ENCODE measurements around the gene ZNF420. TPM values are rescaled to one million over a fixed set of nuclear protein-coding genes. Genes with fewer than 3 reads are reported as not detected.

Gene ZNF420
- 2.6 to 5.0 TPM (median 3.3 TPM) in 3 replicates for polyA plus RNA-seq
- 2.0 TPM for polyA plus RNA-seq (2011; ENCODE audit: low read depth)
- polyA plus RNA-seq (2011; cell fraction: cytosol; rRNA removed): 1.9 and 4.6 TPM in 2 replicates
- polyA plus RNA-seq (2011; cell fraction: nucleus; rRNA removed): 4.8 and 5.9 TPM in 2 replicates
- polyA plus RNA-seq (2012; ENCODE audit: low replicate concordance): 3.1 and 5.0 TPM in 2 replicates
- polyA minus RNA-seq: 0.92 to 6.4 TPM (median 3.9 TPM) in 3 replicates
- 7.3 TPM for polyA minus RNA-seq (2011; cell fraction: cytosol; rRNA and poly(A)+ RNA removed)
- 3.9 and 4.3 TPM in 2 replicates for polyA minus RNA-seq (2011; cell fraction: nucleus; rRNA and poly(A)+ RNA removed)

DNA sequence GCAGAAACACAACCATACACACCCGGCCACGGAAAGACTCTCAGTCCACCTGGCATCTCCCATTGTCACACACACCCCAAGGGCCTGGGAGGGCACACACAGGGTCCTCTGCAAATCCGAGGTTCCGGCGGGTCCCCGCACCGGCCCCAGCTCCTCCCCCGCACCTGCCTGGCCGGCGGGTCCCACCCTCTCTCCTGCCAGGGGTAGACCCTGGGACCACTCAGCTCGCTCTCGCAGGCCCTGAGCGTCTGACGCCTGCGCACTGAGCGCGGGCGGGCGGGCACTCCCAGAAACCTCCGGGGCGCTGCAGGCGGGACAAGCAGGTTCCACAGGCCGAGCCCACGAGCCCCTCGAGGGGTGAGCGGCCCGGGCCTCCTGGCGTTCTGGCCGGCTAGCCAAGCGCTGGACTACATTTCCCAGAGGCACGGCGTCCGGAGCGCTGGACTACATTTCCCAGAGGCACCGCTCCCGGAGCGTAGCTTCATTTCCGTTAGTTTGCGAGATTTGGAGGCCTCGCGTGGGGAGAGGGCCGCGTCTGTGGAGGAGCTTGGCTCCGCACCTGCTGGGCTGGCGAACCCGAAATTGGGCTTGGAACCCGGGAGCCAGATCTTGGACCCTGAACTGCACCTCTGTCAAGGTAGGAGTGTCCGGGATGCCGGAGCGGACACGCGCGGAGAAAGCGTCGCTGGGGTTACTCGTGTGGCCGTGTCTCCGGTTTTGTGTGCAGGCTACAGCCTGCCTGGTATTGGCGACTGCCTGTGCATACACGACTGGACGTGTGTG is at the start of gene ZNF420:
Gene ZNF420, plus strand, starts transcription at position 500 of the 783 bp plus-strand sequence. CDS start 10,686 bp downstream, outside the sequence.
- H3K4me2 ChIP-seq (ENCODE audit: control insufficient read depth, extremely low read depth, insufficient read depth, low read depth, low read length): peak within 1 kb of the TSS; percentile 92
- dilution Hi-C loops (cut with MboI; ENCODE audit: extremely low pct_ligation_motif_present, low sequenced_read_pairs): no loop called here
- FAIRE-seq: peak; percentile 64

GRCh38 chr19:37045140-37045539 is 33.1 kb upstream of the ZNF420 start:
- Histone ChIP-seq H3K9me1 (ENCODE audit: control insufficient read depth, extremely low read depth, insufficient read depth, low read length) (no peaks in the 10 kb centered on the region), H3K4me2 (ENCODE audit: control insufficient read depth, extremely low read depth, insufficient read depth, low read depth, low read length) (no peak overlapping the region), H3K36me3 (ENCODE audit: control insufficient read depth in 2 of 2, extremely low read depth in 1 of 2, insufficient read depth in 2 of 2, low read length in 2 of 2) (no peaks in the 10 kb centered on the region), H3K27me3 (ENCODE audit: control insufficient read depth, extremely low read depth, insufficient read depth, low read length) (no peaks in the 10 kb centered on the region), H3K4me3 (ENCODE audit: control insufficient read depth in 2 of 3, extremely low read depth in 1 of 3, insufficient read depth in 2 of 3, low read depth in 1 of 3, low read length in 3 of 3) (no peak overlapping the region), H3K4me1 (ENCODE audit: control insufficient read depth, extremely low read depth, insufficient read depth, low read length) (no peaks in the 10 kb centered on the region), H4K20me1 (ENCODE audit: control insufficient read depth, extremely low read depth, insufficient read depth, low read length) (no peaks in the 10 kb centered on the region), H3K9ac (ENCODE audit: control insufficient read depth, extremely low read depth, insufficient read depth, low read length) (no peak overlapping the region), H3K27ac (ENCODE audit: control insufficient read depth, insufficient read depth, low read length) (no peak overlapping the region), H2AFZ (ENCODE audit: control insufficient read depth, low read length) (no peak overlapping the region), H3K9me3 (ENCODE audit: control insufficient read depth, low read depth, low read length) (peaks cover 2% of the 10 kb centered on the region), H3K79me2 (ENCODE audit: control insufficient read depth, insufficient read depth, low read length) (no peaks in the 10 kb centered on the region)
- FAIRE-seq (no peak), DNase-seq (ENCODE audit: low read depth, low spot score) (no peak)
- TF ChIP-seq, protein P1, sequence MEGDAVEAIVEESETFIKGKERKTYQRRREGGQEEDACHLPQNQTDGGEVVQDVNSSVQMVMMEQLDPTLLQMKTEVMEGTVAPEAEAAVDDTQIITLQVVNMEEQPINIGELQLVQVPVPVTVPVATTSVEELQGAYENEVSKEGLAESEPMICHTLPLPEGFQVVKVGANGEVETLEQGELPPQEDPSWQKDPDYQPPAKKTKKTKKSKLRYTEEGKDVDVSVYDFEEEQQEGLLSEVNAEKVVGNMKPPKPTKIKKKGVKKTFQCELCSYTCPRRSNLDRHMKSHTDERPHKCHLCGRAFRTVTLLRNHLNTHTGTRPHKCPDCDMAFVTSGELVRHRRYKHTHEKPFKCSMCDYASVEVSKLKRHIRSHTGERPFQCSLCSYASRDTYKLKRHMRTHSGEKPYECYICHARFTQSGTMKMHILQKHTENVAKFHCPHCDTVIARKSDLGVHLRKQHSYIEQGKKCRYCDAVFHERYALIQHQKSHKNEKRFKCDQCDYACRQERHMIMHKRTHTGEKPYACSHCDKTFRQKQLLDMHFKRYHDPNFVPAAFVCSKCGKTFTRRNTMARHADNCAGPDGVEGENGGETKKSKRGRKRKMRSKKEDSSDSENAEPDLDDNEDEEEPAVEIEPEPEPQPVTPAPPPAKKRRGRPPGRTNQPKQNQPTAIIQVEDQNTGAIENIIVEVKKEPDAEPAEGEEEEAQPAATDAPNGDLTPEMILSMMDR (optimal IDR thresholded peaks at IDR 0.05 in 1 of 3, IDR thresholded peaks at IDR 0.05 in 1 of 3, conservative IDR thresholded peaks at IDR 0.05 in 1 of 3; ENCODE audit: extremely low read depth in 1 of 3, insufficient read depth in 2 of 3, low read length in 3 of 3): no peak
- no peak for TF ChIP-seq EZH2 (IDR thresholded peaks at IDR 0.05; ENCODE audit: low read length)
- dilution Hi-C loops (cut with MboI; ENCODE audit: extremely low pct_ligation_motif_present, low sequenced_read_pairs): no loop called here

More for the DNA sequence above, at the start of gene ZNF420:
- peak within 1 kb of the TSS; percentile 59 for H3K27ac ChIP-seq (ENCODE audit: control insufficient read depth, insufficient read depth, low read length)
- TF ChIP-seq EZH2 (IDR thresholded peaks at IDR 0.05; ENCODE audit: low read length): no peak
- H3K79me2 ChIP-seq (ENCODE audit: control insufficient read depth, insufficient read depth, low read length): peaks cover 19% of the 10 kb centered on the region
- H2AFZ ChIP-seq (ENCODE audit: control insufficient read depth, low read length): peak within 1 kb of the TSS; percentile 93
- H3K4me3 ChIP-seq (ENCODE audit: control insufficient read depth in 2 of 3, extremely low read depth in 1 of 3, insufficient read depth in 2 of 3, low read depth in 1 of 3, low read length in 3 of 3): peak within 1 kb of the TSS; percentile 73 to 91 (median 82)
- no peaks in the 10 kb centered on the region for H4K20me1 ChIP-seq (ENCODE audit: control insufficient read depth, extremely low read depth, insufficient read depth, low read length)
- H3K9me3 ChIP-seq (ENCODE audit: control insufficient read depth, low read depth, low read length): no peaks in the 10 kb centered on the region
- no peaks in the 10 kb centered on the region for H3K27me3 ChIP-seq (ENCODE audit: control insufficient read depth, extremely low read depth, insufficient read depth, low read length)
- H3K9me1 ChIP-seq (ENCODE audit: control insufficient read depth, extremely low read depth, insufficient read depth, low read length): no peaks in the 10 kb centered on the region
- H3K36me3 ChIP-seq (ENCODE audit: control insufficient read depth in 2 of 2, extremely low read depth in 1 of 2, insufficient read depth in 2 of 2, low read length in 2 of 2): no peaks in the 10 kb centered on the region
- H3K9ac ChIP-seq (ENCODE audit: control insufficient read depth, extremely low read depth, insufficient read depth, low read length): peak within 1 kb of the TSS; percentile 74
- DNase-seq (ENCODE audit: low read depth, low spot score): peak; percentile 65
- H3K4me1 ChIP-seq (ENCODE audit: control insufficient read depth, extremely low read depth, insufficient read depth, low read length): peaks cover 8% of the 10 kb centered on the region
